GM18951 (cell line): ENCODE results near the gene PIP5KL1.

Experiments
- POLR2A ChIP-seq: IDR thresholded peaks from 4 replicates; pipeline ENCODE4 v1.6.1; 2011; ENCODE audit warnings: mild to moderate bottlenecking; ENCODE audit not compliant: insufficient read length, insufficient read depth; ENCODE audit errors: extremely low read depth
- in situ Hi-C: fragments of 300-500 bp; cut with MboI; formaldehyde crosslinking; loops from one replicate; pipeline ENCODE4 v1.12.0; 2022; ENCODE audit warnings: low sequenced_read_pairs, mixed read lengths, inconsistent platforms; ENCODE audit not compliant: unreplicated experiment

PIP5KL1 gene

DNA sequence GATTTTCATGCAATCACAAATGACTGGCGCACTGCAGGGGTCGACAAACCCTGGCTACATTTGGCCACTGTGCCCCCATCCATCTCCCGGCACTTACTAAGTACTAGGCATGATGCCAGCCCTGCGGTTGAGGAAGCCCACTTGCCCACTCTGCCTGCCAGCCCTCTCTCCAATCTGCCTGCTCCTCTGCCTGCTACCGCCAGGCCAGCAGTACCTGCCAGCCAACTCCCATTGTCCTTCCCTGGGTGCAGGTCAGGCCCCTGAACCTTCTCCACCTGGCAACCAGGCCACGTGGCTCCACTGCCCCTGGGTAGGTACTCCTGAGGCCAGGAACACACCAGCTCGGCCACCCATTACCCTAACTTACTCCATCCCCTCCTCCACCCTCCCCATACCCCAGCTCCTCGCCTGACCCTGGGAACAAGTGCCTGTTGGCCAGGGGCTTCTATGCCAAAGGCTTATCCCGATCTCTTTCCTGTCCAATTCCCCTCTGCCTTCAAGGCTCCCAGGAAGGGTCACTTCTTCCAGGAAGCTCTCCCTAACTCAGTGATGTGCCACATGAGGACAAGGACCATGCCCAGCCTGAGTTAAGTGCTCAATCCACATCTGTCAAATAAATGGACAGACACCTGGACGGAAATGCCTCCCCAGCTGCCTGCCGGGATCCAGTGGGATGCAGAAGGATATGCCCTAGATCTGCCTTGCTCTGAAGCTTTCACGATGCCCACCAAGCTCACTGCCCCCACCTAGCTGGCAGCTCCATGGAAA is 43.6 kb upstream of the PIP5KL1 start:
- in situ Hi-C loops = no loop called here

DNA sequence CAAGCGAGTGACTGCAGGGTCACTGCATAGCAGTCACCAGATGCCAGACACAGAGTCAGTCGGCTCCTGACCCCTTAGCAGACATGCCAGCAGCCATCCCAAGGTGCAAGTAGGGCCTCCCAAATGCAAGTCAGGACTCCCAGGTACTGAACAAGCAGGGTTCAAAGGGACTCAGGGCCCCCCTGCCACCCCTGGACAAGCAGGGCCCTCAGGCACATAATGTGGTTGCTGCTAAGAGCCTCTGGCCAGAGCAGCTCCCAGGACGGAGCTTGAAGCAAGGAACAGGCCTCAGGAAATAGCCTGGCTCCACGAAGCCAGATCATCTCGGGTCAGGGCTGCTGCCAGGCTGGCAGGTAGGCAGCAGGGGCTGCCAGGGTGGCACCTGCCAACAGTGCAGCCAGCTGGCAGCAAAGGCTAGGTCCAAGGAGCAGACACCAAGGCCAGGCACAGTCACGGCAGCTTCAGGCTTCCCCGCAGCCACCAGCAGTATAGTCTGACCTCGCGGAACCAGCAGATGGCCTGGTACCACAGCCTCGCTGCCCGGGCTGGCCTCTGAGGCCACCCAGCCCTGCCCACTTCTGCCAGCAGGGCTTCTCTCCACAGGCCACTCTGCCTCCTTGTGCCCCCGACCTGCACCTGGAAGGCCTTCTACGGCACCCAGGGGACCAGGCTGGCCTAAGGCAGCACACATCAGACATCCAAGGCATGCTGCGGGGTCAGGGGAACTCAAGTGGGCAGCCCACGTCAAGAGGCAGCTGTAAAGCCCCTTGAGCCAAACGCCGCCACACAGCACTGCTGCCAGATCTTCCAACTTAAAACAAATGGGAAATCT is 42.8 kb upstream of the PIP5KL1 start:
- TF ChIP-seq POLR2A = no peak

More for the DNA sequence above, 43.6 kb upstream of the PIP5KL1 start:
- no peak for TF ChIP-seq POLR2A

GRCh38 chr9:127972236-127972871 is 41.8 kb upstream of the PIP5KL1 start:
- in situ Hi-C loops = no loop called here
- TF ChIP-seq POLR2A = no peak

More for the DNA sequence above, 42.8 kb upstream of the PIP5KL1 start:
- in situ Hi-C loops = no loop called here

- no peak for TF ChIP-seq POLR2A
- in situ Hi-C loops = no loop called here
These were observed 41.0 kb upstream of the PIP5KL1 start for GRCh38 chr9:127971357-127972235.

- in situ Hi-C loops = no loop called here
These were observed 40.1 kb upstream of the PIP5KL1 start for GRCh38 chr9:127970401-127971313.

GRCh38 chr9:127968700-127969383 is 38.3 kb upstream of the PIP5KL1 start:
- no peak for TF ChIP-seq POLR2A
- in situ Hi-C loops = no loop called here

More at GRCh38 chr9:127970401-127971313, 40.1 kb upstream of the PIP5KL1 start:
- TF ChIP-seq POLR2A = peak; percentile 22

DNA sequence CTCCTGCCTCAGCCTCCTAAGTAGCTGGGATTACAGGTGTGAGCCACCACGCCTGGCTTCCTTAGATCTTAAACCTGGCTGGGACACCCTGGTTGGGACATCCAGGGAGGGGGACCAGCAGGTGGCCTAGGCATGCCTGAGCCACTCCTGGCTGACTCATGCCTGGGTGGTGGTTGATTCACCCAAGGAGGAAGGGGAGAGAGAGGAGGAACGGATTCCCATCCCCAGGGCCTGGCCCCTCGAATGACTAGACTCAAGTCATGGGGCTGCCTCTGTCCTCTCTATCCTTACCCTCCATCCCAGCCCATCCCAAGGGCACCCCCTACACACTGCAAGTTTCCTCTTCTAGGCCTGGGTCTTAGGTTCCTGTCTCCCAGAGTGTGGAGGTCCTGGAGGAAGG is 37.5 kb upstream of the PIP5KL1 start:
- in situ Hi-C loops = no loop called here
- TF ChIP-seq POLR2A = no peak

- in situ Hi-C loops = no loop called here
- TF ChIP-seq POLR2A = no peak
These were observed 36.7 kb upstream of the PIP5KL1 start for GRCh38 chr9:127967151-127967809.

GRCh38 chr9:127966416-127967150 is 36.0 kb upstream of the PIP5KL1 start:
- in situ Hi-C loops = no loop called here
- no peak for TF ChIP-seq POLR2A

- in situ Hi-C loops = no loop called here
- TF ChIP-seq POLR2A = no peak
These were observed 35.4 kb upstream of the PIP5KL1 start for GRCh38 chr9:127965953-127966352.
